ENCODE measurements around the gene HEXIM1.

The HEXIM1 gene

DNA sequence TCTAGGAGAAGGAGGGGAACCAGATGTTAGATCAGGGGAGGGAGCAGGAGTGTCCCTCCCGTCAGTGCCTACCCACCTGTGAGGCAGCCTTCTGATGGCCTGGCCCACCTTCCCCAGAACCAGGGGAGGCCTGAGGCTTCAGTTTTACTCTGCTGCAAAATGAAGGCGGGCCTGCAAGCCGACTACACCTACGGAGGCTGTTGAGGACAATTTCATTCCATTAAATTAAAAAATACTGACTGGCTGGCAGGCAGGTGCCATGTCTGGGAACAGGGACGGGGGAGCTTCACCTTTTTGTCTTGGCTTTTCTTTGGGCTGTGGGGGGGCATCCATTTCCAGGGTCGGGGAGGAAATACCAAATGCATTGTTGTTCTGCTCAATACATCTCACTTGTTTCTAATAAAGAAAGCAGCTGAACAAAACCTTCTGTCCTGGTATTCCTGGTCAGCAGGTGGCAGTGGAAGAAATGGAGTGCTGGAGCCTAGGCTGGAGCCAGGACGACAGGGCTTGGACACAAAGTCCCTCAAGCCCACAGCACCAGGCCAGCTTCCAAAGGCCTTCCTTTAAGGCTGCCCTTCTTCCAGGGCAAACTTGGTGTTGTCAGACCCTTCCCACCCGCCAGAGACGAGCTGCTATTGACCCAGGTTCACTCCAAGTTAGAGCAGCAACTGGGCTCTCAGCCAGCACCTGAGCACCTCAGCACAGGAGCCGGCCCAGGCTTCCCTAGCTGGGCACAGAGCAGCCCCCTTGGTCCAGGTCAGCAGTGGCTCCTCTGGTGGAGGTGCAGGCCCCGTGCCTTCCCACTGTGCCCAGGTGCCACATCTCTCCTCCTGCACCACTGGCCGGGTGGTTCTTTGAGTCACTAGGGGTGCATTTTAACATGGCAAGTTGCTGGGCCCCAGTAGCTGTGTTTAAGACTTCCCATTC, 39.4 kb upstream of the HEXIM1 start:
- peaks cover 5% of the 10 kb centered on the region for H3K4me1 Mint-ChIP-seq
- H3K4me3 Mint-ChIP-seq = no peak overlapping the region
- ATAC-seq (no peak), DNase-seq (ENCODE audit: low spot score in 2 of 2) (no peak)
- no peaks in the 10 kb centered on the region for H3K9me3 Mint-ChIP-seq
- peak overlapping the region; percentile 21 for H3K27ac Mint-ChIP-seq
- H3K36me3 Mint-ChIP-seq = peaks cover 44% of the 10 kb centered on the region

DNA sequence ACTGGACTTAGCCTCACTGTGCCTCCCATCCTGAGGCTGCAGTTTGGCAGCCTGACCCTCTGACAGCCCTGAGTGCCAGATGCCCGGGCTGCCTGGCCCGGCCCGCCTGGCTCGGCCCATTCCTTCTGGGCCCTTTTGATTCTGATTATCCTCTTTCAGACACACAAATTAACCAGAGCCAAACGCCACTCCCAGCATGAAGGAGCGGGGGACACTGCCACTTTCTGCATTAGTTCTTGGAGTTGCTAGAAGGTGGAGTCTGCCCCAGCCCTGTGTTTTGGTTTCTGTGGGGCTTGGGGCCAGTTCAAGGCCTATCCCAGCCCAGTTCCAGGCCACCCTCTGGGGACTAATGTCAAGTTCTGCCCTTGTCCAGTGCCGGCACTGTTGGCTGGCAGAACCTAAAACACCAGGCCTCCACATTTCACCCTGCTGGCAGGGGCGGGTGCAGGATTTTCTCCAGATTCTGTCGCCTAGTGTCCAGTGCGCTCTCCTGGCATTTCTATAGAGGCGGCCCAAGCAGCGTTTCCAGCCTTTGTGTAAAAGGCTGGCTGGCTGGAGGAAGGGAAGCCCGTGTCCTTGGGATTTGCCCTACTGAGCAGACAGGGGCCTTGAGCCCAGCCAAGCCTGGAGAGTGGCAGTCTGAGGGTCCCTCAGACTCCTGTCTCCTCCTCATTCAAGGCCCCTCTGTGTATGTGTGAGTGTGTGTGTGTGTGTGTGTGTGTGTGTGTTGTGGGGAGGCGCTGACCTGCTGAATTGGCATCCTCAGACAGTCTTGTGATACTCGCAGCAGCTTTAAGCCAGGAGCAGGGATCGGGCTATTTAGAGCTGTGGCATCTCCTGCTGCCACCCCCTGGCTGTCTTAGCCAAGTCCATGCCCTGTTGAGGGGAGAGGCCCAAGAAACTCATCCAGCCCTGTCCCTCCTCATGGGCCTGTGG, 37.3 kb upstream of the HEXIM1 start:
- ATAC-seq (no peak), DNase-seq (ENCODE audit: low spot score in 2 of 2) (no peak)
- Mint-ChIP-seq H3K4me3 (no peak overlapping the region), H3K27ac (no peak overlapping the region), H3K4me1 (peaks cover 5% of the 10 kb centered on the region), H3K9me3 (no peaks in the 10 kb centered on the region), H3K36me3 (peaks cover 23% of the 10 kb centered on the region)

DNA sequence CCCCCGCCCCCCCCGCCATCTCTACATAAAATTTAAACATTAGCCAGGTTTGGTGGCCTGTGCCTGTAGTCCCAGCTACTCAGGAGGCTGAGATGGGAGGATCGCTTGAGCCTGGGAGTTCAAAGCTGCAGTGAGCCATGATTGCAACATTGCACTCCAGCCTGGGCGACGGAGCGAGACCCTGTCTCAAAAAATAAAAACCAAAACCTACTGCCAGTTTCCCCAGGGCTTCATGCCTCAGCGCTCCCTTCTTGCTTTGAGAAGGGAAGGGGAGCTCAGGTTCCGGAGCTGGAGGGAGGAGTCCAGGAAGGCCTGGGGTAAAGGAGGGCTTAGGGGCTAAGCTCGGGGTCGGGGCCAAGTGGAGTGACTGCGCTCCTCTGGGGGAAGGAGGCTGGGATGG, 36.4 kb upstream of the HEXIM1 start:
- Mint-ChIP-seq H3K27ac (no peak overlapping the region), H3K4me1 (peaks cover 5% of the 10 kb centered on the region), H3K36me3 (peaks cover 17% of the 10 kb centered on the region), H3K4me3 (no peak overlapping the region), H3K9me3 (no peaks in the 10 kb centered on the region)
- DNase-seq (ENCODE audit: low spot score in 2 of 2) (no peak), ATAC-seq (no peak)

DNA sequence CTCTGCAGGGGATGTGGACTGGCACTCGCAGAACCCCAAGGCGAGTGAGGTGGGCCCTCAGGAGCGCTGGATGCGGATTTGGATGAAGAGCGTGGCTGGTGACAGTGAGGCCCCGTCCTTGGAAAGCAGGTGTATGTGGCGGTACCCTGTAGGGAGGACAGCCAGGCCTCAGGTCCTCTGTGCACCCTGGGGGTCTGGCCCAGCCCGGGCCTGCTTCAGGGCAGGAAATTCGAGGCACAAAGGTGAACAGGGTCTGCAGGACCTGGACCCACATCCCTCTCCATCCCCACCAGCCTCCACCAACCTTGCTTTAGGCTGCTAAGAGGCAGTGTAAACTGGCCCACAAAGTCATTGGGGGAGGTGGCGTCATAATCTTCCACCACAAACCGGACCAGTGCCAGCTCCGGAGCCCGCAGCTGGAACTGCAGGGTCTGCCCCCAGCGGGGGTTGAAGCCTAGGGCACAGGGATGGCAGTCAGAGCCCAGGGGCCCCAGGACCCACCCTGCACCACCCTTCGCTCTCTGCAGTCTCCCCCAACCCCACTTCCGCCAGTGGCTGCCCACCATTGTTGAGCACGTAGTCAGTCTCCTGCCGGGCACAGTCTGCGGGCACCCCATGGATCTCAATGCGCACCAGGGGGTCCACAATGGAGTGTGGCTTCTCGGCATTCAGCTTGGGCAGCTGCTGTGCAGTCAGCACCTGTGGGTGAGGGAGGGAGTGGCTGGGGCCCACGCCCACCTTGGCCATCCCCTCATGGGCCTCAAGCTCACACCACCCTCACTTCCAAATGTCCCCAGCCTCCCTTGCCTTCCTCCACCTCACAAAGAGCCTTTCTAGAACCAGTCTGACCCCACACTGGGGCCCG, 35.5 kb upstream of the HEXIM1 start:
- H3K36me3 Mint-ChIP-seq = peaks cover 17% of the 10 kb centered on the region
- H3K4me3 Mint-ChIP-seq = no peak overlapping the region
- ATAC-seq = no peak
- DNase-seq (ENCODE audit: low spot score in 2 of 2) = no peak
- H3K9me3 Mint-ChIP-seq = no peaks in the 10 kb centered on the region
- peaks cover 5% of the 10 kb centered on the region for H3K4me1 Mint-ChIP-seq
- no peak overlapping the region for H3K27ac Mint-ChIP-seq

DNA sequence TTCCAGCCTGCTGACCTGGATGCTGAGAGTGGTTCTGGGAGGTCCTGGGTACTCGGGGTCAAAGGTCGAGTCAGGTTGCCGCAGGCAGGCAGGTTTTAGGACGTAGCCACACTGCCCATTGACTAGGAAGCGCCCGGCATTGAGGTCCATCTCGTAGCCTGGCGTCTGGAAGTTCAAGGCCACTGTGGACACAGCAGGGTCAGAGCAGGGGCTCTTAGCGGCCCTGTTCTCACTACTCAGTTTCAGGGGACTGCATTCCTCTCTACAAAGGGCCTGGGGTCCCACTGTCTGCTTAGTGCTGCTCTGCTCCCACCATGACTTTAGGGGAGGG, 34.9 kb upstream of the HEXIM1 start:
- Mint-ChIP-seq H3K27ac (no peak overlapping the region), H3K9me3 (no peaks in the 10 kb centered on the region), H3K4me3 (no peak overlapping the region), H3K36me3 (peaks cover 12% of the 10 kb centered on the region), H3K4me1 (peaks cover under 1% of the 10 kb centered on the region)
- ATAC-seq = no peak
- DNase-seq (ENCODE audit: low spot score in 2 of 2) = no peak

DNA sequence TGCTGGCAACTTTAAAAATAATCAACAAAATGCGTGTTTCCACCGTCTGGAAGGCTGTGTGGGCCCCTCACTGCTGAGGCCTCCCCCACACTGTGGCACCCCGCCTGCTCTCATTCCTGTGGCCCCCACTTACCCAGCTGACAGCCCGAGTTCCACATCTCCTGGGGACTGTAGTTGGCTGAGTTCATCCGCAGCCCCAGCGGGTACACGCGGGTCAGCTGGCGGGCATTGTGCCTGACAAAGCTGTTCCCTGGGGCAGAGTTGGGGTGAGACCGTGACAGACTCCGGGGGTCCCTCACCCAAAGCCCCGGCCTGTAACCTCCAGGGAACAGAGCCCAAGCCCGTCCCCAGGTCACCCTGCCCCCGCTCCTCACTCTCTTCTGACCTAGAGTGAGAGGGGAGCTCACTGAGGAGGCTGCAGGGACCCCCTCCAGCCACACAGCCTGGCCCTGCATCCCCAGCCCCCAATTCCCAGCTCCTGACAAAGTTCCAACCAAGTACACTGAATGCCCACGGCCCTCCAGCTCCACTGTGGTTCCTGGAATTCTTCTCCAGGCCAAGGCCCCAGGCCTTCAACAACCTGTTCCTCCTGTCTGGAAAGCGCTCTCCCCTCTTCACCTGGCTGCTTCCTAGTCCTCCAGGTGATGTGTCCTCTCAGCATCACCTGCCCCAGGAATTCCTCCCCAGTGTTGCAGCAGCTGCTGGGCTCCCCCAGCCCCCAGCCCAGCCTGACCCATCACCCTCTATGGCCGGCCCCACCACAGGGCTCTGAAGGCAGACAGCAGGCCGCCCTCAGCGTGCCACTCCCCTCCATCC, 34.0 kb upstream of the HEXIM1 start:
- no peak for DNase-seq (ENCODE audit: low spot score in 2 of 2)
- peaks cover 4% of the 10 kb centered on the region for H3K36me3 Mint-ChIP-seq
- H3K4me3 Mint-ChIP-seq = no peak overlapping the region
- no peak for ATAC-seq
- no peak overlapping the region for H3K27ac Mint-ChIP-seq
- H3K9me3 Mint-ChIP-seq = no peaks in the 10 kb centered on the region
- no peaks in the 10 kb centered on the region for H3K4me1 Mint-ChIP-seq

DNA sequence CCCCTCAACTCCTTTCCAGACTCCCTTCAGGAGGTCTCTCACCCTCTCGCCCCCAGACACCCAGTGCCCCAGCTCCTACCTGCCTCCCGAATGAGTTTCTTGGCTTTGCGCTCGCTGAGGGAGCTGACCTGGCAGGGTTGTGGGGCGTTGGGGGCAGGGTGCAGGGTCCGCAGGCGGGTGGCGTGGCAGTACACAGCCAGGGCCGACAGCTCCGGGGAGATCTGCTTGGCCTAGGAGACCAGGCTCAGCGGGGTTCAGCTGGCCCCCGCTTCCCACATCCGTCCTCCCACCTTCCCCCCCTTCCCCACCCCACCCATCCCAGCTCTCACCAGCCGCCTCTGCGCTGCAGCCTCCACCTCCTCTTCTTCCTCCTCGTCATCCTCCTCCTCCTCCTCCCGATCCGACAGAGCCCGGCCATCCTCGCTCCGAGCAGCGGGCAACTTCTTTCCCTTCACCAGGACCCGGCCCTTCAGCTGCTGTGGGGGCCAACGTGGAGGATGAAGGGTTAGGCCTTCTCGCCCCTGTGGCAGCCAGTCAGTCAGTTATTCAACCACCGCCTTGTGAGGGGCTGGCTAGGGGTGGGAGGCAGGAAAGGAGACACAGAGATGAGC, 33.2 kb upstream of the HEXIM1 start:
- no peak overlapping the region for H3K4me3 Mint-ChIP-seq
- no peaks in the 10 kb centered on the region for H3K36me3 Mint-ChIP-seq
- no peaks in the 10 kb centered on the region for H3K4me1 Mint-ChIP-seq
- no peak for ATAC-seq
- DNase-seq (ENCODE audit: low spot score in 2 of 2) = no peak
- H3K27ac Mint-ChIP-seq = no peak overlapping the region
- H3K9me3 Mint-ChIP-seq = no peaks in the 10 kb centered on the region

DNA sequence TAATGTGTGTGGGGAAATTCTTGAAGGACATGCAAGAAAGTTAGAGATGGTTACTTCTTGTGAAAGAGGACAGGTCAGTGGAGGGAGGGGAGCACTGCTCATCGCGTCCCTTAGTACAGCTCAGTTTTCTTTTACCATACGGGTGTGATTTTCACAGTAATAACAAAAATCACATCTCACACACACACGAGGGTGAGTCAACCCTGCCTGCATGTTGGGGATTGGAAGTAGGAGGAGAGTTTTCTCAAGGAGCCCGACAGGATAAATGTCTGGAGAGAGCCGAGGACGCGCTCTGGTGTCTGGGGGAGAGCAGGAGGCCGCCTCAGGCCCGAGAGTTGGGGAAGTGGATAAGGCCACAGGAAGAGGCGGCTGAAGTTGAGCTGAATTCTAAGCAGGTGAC, 32.4 kb upstream of the HEXIM1 start:
- DNase-seq (ENCODE audit: low spot score in 2 of 2) (no peak), ATAC-seq (no peak)
- Mint-ChIP-seq H3K9me3 (no peaks in the 10 kb centered on the region), H3K36me3 (no peaks in the 10 kb centered on the region), H3K4me1 (no peaks in the 10 kb centered on the region), H3K27ac (peak overlapping the region; percentile 14), H3K4me3 (no peak overlapping the region)

DNA sequence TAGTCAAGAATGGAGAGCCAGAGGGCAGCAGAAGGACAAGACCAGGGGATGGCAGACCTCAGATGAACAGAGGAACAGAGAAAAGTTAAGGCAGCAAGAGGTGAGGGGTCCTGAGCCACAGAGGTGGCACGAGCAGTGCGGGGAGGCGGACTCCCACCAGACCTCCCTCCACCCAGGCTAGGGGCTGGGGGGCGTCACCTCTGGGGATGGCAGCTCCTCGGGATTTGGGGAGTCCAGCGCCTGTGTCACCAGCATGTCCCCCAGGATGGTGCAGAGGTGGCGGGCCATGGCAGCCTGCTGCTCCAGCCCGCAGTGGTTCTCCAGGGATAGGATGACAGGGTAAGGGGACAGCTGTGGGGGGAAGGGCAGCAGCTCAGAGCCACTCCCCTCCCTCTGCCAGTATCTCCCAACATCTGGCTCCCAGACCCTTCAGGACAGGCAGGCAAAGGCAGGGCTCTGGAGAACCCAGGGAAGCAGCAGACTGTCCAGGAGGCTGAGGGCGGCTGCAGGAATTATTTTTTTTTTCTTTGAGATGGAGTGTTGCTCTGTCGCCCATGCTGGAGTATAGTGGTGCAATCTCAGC, 31.8 kb upstream of the HEXIM1 start:
- no peak for ATAC-seq

DNA sequence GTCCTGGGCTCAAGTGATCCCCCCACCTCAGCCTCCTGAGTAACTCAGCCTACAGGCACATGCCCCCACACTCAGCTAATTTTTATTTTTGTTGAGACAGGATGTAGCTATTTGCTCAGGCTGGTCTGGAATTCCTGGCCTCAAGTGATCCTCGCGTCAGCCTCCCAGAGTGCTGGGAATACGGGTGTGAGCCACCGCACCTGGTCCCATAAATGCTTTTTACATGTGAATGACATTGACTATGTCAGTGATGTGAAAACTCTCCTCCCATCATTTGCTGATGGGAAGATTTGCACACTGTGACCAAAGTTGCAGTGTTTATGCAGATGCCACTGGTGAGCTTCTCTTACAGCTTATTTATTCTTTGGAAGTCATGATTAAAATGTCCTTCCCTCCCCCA, 30.9 kb upstream of the HEXIM1 start:
- no peak overlapping the region for H3K27ac Mint-ChIP-seq
- DNase-seq (ENCODE audit: low spot score in 2 of 2) (no peak), ATAC-seq (no peak)
- H3K9me3 Mint-ChIP-seq = no peaks in the 10 kb centered on the region
- H3K4me1 Mint-ChIP-seq = no peaks in the 10 kb centered on the region
- no peak overlapping the region for H3K4me3 Mint-ChIP-seq
- no peaks in the 10 kb centered on the region for H3K36me3 Mint-ChIP-seq

More for the DNA sequence above, 31.8 kb upstream of the HEXIM1 start:
- H3K4me1 Mint-ChIP-seq = no peaks in the 10 kb centered on the region
- no peaks in the 10 kb centered on the region for H3K9me3 Mint-ChIP-seq
- H3K4me3 Mint-ChIP-seq = no peak overlapping the region
- DNase-seq (ENCODE audit: low spot score in 2 of 2) = no peak
- no peaks in the 10 kb centered on the region for H3K36me3 Mint-ChIP-seq
- no peak overlapping the region for H3K27ac Mint-ChIP-seq

DNA sequence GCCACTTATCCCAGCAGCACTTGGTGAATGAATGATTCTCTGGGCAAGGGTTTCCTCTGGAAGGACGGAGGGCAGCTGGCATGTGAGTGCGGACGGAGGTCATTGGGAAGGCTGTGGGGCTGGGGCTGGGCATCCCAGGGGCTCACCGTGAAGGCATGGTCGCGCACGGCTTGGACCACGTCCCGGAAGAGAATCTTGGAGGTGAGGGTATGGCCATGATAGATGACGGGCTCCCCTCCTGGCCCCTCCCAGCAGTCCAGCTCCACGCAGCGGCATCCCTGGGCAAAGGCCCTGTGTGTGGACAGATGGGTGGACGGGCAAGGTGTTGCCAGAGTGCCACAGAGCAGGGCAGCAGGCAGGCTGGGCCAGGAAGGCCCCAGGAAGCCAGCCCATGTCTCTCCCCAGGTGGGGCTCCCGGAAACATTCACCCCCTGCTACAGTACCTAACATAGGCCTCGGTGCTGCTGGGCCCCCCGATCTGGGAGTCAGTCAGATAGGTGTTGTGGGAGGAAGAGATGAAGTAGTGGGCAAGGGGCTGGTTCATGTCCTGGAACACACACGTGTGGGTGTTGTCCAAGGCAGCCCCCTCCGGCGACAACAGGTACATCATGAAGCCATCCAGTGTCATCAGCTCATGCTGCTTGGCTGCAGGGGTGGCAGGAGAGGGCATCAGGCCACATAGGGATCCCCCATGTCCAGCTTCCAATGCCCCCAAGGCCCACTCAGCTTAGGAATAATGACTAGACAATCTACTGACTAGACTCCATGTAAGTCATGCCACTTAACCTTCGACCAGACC, 30.2 kb upstream of the HEXIM1 start:
- no peak for DNase-seq (ENCODE audit: low spot score in 2 of 2)
- H3K4me3 Mint-ChIP-seq = no peak overlapping the region
- no peaks in the 10 kb centered on the region for H3K36me3 Mint-ChIP-seq
- no peak for ATAC-seq
- no peaks in the 10 kb centered on the region for H3K4me1 Mint-ChIP-seq
- H3K27ac Mint-ChIP-seq = no peak overlapping the region
- no peaks in the 10 kb centered on the region for H3K9me3 Mint-ChIP-seq

DNA sequence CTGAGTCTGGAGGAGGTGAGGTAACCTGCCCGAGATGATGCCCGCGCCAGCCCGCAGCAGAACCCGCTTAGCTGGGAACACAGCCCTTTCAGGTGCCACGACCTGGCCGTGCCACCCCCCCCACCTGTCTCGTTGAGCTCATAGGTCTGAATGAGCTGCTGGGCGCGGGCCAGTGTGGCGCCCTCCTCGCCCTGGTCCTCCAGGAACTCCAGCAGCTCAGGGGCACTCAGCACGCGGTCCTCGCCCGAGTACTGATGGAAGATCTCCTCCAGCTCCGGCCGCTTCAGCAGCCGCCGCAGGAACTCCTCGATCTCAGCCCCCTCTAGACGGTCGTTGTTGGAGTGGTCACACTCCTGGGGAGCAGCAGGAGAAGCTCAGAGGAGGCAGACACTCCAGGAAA, 29.6 kb upstream of the HEXIM1 start:
- no peak for ATAC-seq
- DNase-seq (ENCODE audit: low spot score in 2 of 2) = no peak
- Mint-ChIP-seq H3K9me3 (no peaks in the 10 kb centered on the region), H3K4me3 (no peak overlapping the region), H3K27ac (no peak overlapping the region), H3K36me3 (no peaks in the 10 kb centered on the region), H3K4me1 (no peaks in the 10 kb centered on the region)

DNA sequence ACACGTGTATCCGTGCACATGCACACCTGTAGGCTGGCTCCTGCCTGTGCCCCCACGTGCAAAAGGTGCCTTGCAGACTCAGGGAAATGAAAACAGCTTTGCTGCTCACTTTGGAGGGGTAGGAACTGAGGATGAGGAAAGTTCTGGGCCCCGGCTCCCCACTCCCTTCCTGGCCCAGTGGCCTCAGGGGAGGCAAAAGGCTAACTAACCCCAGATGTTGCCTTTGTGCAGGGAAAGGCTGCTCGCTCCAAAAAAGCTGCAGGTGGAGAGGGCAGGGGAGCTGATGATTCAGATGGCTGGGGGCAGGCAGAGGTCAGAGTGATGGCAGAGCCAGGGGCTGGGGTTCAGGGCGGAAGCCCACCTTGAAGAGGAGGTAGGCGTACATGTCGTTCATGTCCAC, 28.3 kb upstream of the HEXIM1 start:
- Mint-ChIP-seq H3K4me1 (peaks cover 6% of the 10 kb centered on the region), H3K27ac (no peak overlapping the region), H3K4me3 (no peak overlapping the region), H3K9me3 (no peaks in the 10 kb centered on the region), H3K36me3 (no peaks in the 10 kb centered on the region)
- DNase-seq (ENCODE audit: low spot score in 2 of 2) = no peak
- no peak for ATAC-seq
